Lower leg skin (tissue), 4 donors: ENCODE results near the gene LYST. TPM values are rescaled to one million over a fixed set of nuclear protein-coding genes. Genes with fewer than 3 reads are reported as not detected.
"Not testable (repeated sequence)": the region's sequence is repeated elsewhere in the genome, so short reads cannot be mapped to it uniquely, and the experiment has no call there.

ENCODE experiments used
- DNase-seq, 2 donors: peaks; one replicate each; pipeline ENCODE4 v3.0.0-alpha.2; 2019; ENCODE audit warnings: low spot score in 2 of 2
- H3K4me3 ChIP-seq: fragments of 200-600 bp; sonication (generic); 2 replicates; pipeline ENCODE4 v1.5.1; 2017; ENCODE audit warnings: mild to moderate bottlenecking, low read depth; ENCODE audit not compliant: poor library complexity, severe bottlenecking
- CTCF ChIP-seq, 3 donors: fragments of 450-650 bp; IDR thresholded peaks; one replicate each; pipeline ENCODE4 v1.5.1; 2016; ENCODE audit warnings: antibody characterized with exemption in 3 of 3, mild to moderate bottlenecking in 3 of 3, moderate library complexity in 2 of 3
- POLR2A ChIP-seq, 2 donors: fragments of 450-650 bp; IDR thresholded peaks; one replicate each; pipeline ENCODE4 v1.6.1; 2016 to 2017; ENCODE audit warnings: antibody characterized with exemption in 2 of 2, mild to moderate bottlenecking in 1 of 2, moderate library complexity in 1 of 2
- WGBS, 2 donors: methylation state at CpG; one replicate each; pipeline ENCODE4 v1.1.5; 2018; 5-methylcytosine and 5-hydroxymethylcytosine counted together
- intact Hi-C: fragments of 100-400 bp; cut with DNase I; formaldehyde crosslinking; loops from one replicate; pipeline ENCODE4 v1.15.0; 2023; ENCODE audit warnings: low total_unique reads
- total RNA-seq, 4 donors: library from RNA; depleted of rRNA; stranded (reverse); fragments of >200 nt; gene quantifications; one replicate each; pipeline ENCODE4 v1.1.0, GENCODE V29; 2016

Gene LYST
- total RNA-seq, 4 donors from 2014 or later = 38.5 to 43.9 (median 40.9) TPM

- DNase-seq = peak in 1 of 2 donors; percentile 80
- intact Hi-C loops = no loop called here
- no peak for TF ChIP-seq POLR2A (IDR thresholded peaks at IDR 0.05)
- TF ChIP-seq CTCF (IDR thresholded peaks at IDR 0.05) = no peak
- H3K4me3 ChIP-seq = no peak overlapping the region
- 91 to 92% methylated on average over 23 of the region's 23 CpGs for WGBS, 2 donors
Measured at GRCh38 chr1:235643837-235644692, 222.6 kb downstream of the LYST start.

- 61% methylated on average over 11 of the region's 11 CpGs for WGBS, 2 donors
- DNase-seq = peak in 1 of 2 donors; percentile 63
- no peak for TF ChIP-seq POLR2A (IDR thresholded peaks at IDR 0.05)
- intact Hi-C loops = no loop called here
- no peak overlapping the region for H3K4me3 ChIP-seq
Measured at GRCh38 chr1:235642943-235643371, 223.7 kb downstream of the LYST start.

GRCh38 chr1:235642011-235642942 is 224.4 kb downstream of the LYST start:
- no peak for TF ChIP-seq CTCF (IDR thresholded peaks at IDR 0.05)
- no peak for TF ChIP-seq POLR2A (IDR thresholded peaks at IDR 0.05)
- 50 to 52% methylated on average over 46 to 47 of the region's 47 CpGs for WGBS, 2 donors
- peak in 1 of 2 donors; percentile 84 for DNase-seq
- intact Hi-C loops = no loop called here
- H3K4me3 ChIP-seq = no peak overlapping the region

- intact Hi-C loops = no loop called here
- peak in 1 of 2 donors; percentile 63 for DNase-seq
- WGBS, 2 donors = 80 to 90% methylated on average over 10 to 12 of the region's 12 CpGs
- TF ChIP-seq POLR2A (IDR thresholded peaks at IDR 0.05) = no peak
- no peak for TF ChIP-seq CTCF (IDR thresholded peaks at IDR 0.05)
- H3K4me3 ChIP-seq = no peak overlapping the region
Measured at GRCh38 chr1:235640580-235640979, 226.1 kb downstream of the LYST start.

- WGBS, 2 donors = 77 to 79% methylated on average over 13 to 14 of the region's 14 CpGs
- no peak overlapping the region for H3K4me3 ChIP-seq
- intact Hi-C loops = no loop called here
- peak in 1 of 2 donors; percentile 45 for DNase-seq
- TF ChIP-seq CTCF (IDR thresholded peaks at IDR 0.05) (no peak), POLR2A (IDR thresholded peaks at IDR 0.05) (no peak)
Measured at GRCh38 chr1:235639226-235640205, 227.2 kb downstream of the LYST start.

GRCh38 chr1:235638612-235639011 is 228.1 kb downstream of the LYST start:
- DNase-seq = peak in 1 of 2 donors; percentile 17
- intact Hi-C loops, H3K4me3 ChIP-seq: not testable (repeated sequence)
- WGBS, 2 donors = 83 to 95% methylated on average over 2 of the region's 2 CpGs
